GM18907 (cell line): Measurements from ENCODE around the gene FREM2.

Experiments
- ATAC-seq: cut with Tn5 transposase; IDR thresholded peaks from one replicate; pipeline ENCODE4 v1.9.1; 2021; ENCODE audit warnings: mild to moderate bottlenecking, moderate library complexity; ENCODE audit not compliant: unreplicated experiment

The FREM2 gene

DNA sequence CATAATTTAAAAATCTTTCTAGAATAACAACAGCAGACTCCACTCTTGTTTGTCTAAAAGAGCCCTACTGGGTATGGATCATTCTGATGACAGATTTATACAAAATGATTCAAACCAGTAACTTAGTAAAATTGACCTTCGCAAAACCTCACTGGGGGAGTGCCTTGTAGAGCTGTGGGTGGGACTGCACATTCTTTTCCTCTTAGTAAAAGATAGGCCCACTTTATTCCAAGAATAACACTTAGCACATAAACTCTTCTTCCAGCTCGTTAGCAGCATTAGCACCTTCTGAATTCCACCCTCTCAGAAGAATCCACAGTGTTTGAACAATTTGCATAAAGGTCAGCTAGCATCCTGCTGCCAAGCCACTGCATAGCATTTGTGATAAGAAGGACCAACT, 196.9 kb downstream of the FREM2 start:
- no peak for ATAC-seq

DNA sequence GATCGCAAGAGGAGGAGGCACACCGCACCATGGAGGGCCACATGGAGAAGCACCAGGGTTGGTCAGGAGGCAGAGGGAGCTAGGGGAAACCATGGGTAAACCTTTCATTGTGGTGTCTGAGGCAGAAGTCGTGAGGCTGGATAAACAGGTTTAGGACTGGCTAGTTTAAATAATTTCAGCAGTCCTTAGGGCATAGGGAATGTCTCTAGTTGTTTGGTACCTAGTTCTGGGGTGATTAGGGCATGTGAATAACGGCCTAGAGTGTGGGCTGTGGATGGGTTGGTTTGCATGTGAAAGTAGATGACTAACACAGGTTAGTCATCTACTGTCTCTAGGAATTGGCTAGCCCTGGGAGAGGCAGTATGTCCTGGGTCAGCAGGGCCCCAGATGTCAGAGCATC, 201.4 kb downstream of the FREM2 start:
- ATAC-seq: no peak

DNA sequence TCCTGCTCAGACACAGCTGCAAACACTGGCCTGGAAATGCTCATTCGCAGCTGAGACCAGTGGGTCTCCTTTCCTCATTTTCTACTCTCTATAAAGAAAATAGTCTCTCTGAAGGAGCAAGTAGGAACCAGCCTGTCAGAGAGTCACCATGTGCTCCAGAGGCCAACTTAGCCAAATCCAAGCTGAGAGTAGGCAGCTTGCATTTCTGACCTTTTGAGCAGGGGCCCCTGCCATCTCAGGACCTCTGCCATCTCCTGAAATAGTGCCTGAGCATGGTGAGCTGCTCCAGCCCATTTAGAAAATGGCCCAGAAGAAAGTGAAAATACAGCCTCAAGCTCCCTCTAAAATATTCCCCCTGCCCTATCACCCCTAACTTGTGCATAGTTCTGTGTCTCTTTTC, 208.2 kb downstream of the FREM2 start:
- no peak for ATAC-seq

DNA sequence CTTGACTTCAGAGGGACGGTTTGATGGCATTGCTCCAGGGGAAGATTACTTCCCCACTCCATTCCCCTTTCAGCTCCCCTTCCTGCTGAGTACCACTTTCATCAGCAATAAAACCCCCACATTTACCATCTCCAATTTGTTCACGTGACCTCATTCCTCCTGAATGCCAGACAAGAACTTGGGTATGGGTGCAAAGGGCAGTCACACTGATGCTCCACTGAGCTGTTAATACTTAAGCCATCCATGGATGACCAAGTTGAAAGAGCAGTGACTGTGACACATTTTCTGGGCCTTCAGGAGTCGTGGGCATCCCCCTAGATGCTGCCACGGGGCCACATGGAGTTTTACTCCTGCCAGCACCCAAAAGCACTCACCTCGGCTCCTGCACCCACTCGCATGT, 210.6 kb downstream of the FREM2 start:
- ATAC-seq: no peak

DNA sequence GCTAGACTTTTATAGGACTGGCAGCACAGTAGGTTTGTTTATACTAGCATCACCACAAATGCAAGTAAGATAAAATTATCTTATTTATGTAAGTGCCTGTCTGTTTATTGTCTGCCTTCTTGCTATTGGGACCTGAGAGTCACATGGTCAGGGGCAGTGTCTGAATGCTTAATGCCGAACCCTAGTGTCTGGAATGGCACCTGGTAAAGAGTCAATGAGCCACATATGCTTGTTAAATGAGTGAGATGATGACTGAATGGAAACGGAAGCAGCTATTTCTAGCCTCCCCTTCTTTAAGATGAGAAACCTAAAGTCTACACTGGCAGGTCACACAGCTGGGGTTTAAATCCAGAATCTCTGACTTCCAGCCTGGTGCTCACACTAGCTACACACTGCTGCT, 211.6 kb downstream of the FREM2 start:
- ATAC-seq: no peak

DNA sequence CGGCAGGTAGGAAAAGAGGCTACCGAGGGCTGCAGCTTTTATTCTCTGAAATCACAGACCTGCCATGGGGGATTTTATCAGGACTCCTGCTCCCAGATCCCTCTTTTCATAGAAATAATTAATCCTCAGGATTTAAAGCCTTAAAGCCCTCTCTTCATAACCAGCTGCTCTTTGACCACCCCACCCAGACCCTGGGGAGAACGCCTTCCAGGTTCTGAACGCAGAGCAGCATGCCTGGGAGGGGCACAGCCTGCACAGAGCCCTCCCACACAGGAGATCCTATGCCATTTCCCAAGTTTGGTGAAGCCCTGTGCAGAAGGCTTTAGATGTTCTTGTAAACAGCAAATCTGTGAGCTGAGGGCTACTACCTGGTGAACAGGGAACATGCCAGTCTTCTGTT, 212.7 kb downstream of the FREM2 start:
- ATAC-seq: no peak

DNA sequence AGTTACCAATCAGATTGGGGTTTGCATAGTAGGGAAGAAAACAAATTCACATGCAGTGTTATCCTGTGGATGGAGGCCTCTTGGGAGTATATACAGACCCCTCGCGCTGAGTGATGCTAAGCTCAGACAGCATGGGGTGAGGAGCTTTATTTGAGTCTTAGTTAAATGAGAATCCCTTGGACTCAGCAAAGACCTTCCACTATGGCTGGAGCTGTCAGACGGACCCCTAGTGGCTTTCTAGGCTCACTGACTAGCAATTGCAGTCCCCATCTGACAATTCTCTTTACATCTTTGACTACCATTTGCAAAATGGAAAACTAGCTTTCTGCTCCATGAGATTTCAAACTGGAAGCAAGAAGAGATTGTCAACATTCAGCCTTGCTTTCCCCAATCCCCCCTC, 213.3 kb downstream of the FREM2 start:
- no peak for ATAC-seq

DNA sequence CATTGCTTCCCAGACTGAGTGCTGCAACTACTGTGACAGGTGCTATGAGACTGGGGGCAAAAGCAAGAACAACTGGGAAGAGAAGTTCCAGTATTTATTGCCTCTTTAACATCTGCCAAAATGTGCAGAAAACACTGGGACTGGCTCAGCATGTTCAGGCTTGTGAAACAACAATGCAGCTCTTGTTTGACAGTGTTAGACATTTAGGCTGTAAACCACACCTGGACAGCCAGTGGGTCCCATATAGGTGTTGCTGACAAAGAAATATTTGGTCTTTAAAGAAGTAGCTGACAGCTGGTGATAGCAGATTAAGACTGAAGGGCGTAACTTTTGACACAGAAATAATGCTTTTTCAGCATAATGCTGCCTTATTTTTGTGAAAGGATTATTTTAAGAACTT, 215.7 kb downstream of the FREM2 start:
- no peak for ATAC-seq

DNA sequence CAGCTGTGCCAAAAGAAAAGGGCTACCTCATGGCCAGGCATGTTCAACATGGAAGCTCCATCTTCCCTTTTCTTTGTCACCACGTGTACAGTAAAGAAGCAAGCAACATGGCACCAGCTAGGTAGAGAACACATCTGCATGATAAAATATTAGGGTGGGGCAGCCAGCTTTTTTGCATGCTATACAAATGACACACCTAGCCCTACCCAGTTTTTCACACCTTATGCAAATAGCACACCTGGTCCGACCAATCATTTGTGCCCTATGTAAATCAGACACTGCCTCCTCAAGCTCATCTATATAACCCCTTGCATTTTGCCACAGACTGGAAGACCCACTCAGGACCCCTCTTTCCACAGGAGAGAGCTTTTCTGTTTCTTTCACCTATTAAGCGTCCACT, 218.2 kb downstream of the FREM2 start:
- no peak for ATAC-seq

DNA sequence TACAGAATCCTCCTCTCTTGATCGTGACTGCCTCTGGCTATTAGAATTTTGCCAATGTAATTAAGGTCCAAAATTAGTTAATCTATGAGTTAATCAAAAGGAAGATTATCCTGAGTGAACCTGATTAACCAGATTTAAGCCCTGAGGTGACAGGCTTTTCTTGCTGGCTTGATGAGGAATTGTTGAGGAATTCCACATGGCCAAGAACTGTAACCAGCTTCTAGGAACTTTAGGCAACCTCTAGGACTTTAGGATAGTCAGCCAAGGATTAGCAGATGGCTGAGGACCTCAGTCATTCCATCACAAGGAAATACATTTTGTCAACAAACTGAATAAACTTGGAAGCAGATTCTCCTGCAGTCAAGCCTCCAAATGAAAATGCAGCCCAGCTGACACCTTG, 219.0 kb downstream of the FREM2 start:
- no peak for ATAC-seq

DNA sequence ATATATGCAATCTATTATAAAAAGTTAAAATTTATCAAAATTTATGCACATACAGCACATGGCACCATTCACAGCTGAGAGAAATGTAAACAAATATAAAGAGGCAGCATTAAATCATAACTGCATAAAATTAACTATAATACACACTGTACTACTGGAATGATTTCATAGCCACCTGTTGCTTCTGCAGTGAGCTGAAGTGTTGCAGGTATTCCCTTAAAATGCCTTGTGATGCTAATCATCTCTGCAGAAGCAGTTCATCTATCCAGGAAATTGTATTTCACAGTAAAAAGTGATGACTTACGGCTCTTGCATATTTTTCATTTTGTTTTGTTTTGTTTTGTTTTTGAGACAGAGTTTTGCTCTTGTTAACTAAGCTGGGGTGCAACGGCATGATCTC, 221.7 kb downstream of the FREM2 start:
- ATAC-seq: no peak

DNA sequence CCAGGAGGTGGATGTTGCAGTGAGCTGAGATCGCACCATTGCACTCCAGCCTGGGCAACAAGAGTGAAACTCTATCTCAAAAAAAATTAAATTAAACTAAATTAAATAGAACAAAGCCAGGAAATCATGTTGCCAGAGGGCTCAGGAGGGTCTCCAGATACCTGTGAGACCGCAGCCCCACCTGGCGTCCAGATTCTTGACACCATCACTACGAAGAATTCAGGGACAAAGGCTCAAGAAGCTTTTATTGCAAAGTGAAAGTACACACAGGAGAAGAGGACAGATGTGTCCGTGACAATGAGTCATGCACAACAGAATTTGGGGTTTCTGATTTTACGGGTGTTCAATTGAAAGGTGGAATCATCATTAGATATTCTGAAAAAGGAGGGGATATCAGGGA, 227.2 kb downstream of the FREM2 start:
- no peak for ATAC-seq

DNA sequence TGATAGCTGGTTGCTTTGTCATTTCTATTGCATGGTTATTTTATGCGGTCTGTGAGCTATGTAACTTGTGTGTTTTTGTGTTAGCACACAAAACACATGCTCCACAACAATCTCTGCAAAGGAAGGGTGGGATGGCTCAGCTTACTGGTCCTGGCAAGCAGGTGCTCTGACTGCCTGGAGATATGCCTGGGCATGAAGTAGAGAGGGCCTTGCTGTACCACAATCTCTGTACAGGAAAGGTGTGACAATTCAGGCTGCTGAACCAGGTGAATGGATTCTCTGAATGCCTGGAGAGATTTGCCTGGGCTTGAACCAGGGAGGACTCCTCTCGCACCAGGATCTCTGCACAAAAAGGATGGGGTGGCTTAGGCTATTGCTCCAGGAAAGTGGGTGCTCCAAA, 234.2 kb downstream of the FREM2 start:
- no peak for ATAC-seq

DNA sequence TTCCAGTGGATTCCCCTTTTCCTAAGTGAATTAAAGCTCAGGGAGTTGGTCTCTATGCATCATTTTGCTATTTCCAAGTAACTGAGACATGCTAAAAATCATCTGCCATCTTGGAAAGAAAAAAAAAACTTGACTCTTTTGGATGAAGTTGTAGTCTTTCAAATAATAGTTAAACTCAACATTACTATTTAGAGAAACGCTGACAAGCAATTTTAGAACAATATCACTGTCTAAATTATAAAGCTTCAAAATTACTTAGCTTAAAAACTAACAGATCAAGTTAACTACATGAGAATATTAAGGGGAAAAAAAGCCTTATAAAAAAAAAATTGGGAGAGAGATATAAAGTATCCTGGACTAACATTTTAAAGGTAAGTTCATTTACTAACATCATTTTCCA, 235.3 kb downstream of the FREM2 start:
- no peak for ATAC-seq

DNA sequence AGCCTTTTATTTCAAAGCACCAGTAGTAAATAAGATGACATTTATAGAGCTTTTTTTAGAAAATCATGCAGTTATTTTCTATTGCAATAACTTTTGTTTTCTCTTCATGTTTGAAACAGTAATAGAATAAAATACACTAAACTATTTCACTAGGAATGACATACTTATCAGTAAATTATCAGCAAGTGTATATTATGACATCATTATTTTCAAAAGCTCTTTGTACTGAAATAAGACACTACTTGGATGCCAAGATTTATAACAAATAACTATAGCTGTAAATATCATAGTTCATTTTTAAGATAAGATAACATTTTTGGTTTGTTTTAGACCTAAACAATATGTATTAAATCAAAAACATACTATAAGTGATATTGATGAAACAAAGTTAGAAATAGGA, 246.9 kb downstream of the FREM2 start:
- no peak for ATAC-seq
